ENCODE measurements around the gene NANOS3.

The NANOS3 gene

GRCh38 chr19:13864667-13865570, 12.0 kb upstream of the NANOS3 start:
- no peak for DNase-seq

- no peak for DNase-seq
Observed at GRCh38 chr19:13865571-13866462, 11.1 kb upstream of the NANOS3 start.

- no peak for DNase-seq
Observed at GRCh38 chr19:13866463-13867046, 10.4 kb upstream of the NANOS3 start.

- no peak for DNase-seq
Observed at GRCh38 chr19:13868663-13869062, 8.3 kb upstream of the NANOS3 start.

- no peak for DNase-seq
Observed at GRCh38 chr19:13869281-13869680, 7.7 kb upstream of the NANOS3 start.

- DNase-seq, result no peak
Observed at GRCh38 chr19:13870873-13871272, 6.1 kb upstream of the NANOS3 start.

GRCh38 chr19:13872339-13872694, 4.6 kb upstream of the NANOS3 start:
- DNase-seq, result no peak

GRCh38 chr19:13872695-13873389, 4.1 kb upstream of the NANOS3 start:
- DNase-seq, result peak; percentile 38

GRCh38 chr19:13873834-13874515, 3.0 kb upstream of the NANOS3 start:
- DNase-seq, result no peak

GRCh38 chr19:13875824-13876223, 1.1 kb upstream of the NANOS3 start:
- no peak for DNase-seq

GRCh38 chr19:13877303-13877702, 369 bp downstream of the NANOS3 start:
- DNase-seq, result no peak

- peak; percentile 97 for DNase-seq
Observed at GRCh38 chr19:13880059-13881043, 3.4 kb downstream of the NANOS3 start.

GRCh38 chr19:13881251-13881691, 4.3 kb downstream of the NANOS3 start:
- DNase-seq, result no peak

- DNase-seq, result no peak
Observed at GRCh38 chr19:13881692-13882418, 4.9 kb downstream of the NANOS3 start.

- DNase-seq, result no peak
Observed at GRCh38 chr19:13882419-13882795, 5.5 kb downstream of the NANOS3 start.

GRCh38 chr19:13882836-13883235, 5.9 kb downstream of the NANOS3 start:
- no peak for DNase-seq

GRCh38 chr19:13883516-13884064, 6.7 kb downstream of the NANOS3 start:
- no peak for DNase-seq

- DNase-seq, result no peak
Observed at GRCh38 chr19:13884726-13885591, 8.0 kb downstream of the NANOS3 start.

GRCh38 chr19:13885826-13886365, 9.0 kb downstream of the NANOS3 start:
- DNase-seq, result no peak
